Hematopoietic multipotent progenitor cell treated with erythropoietin and hydrocortisone succinate and interleukin-3 and kit ligand, for 4 days (in vitro differentiated cells): Measurements from ENCODE around the gene APAF1.
"Not testable (repeated sequence)": the region's sequence is repeated elsewhere in the genome, so short reads cannot be mapped to it uniquely, and the experiment has no call there.

Experiments
- DNase-seq: peaks from one replicate; pipeline ENCODE4 v3.0.0-alpha.2; 2015

APAF1 gene, protein sequence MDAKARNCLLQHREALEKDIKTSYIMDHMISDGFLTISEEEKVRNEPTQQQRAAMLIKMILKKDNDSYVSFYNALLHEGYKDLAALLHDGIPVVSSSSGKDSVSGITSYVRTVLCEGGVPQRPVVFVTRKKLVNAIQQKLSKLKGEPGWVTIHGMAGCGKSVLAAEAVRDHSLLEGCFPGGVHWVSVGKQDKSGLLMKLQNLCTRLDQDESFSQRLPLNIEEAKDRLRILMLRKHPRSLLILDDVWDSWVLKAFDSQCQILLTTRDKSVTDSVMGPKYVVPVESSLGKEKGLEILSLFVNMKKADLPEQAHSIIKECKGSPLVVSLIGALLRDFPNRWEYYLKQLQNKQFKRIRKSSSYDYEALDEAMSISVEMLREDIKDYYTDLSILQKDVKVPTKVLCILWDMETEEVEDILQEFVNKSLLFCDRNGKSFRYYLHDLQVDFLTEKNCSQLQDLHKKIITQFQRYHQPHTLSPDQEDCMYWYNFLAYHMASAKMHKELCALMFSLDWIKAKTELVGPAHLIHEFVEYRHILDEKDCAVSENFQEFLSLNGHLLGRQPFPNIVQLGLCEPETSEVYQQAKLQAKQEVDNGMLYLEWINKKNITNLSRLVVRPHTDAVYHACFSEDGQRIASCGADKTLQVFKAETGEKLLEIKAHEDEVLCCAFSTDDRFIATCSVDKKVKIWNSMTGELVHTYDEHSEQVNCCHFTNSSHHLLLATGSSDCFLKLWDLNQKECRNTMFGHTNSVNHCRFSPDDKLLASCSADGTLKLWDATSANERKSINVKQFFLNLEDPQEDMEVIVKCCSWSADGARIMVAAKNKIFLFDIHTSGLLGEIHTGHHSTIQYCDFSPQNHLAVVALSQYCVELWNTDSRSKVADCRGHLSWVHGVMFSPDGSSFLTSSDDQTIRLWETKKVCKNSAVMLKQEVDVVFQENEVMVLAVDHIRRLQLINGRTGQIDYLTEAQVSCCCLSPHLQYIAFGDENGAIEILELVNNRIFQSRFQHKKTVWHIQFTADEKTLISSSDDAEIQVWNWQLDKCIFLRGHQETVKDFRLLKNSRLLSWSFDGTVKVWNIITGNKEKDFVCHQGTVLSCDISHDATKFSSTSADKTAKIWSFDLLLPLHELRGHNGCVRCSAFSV (N-terminal part only)

DNA sequence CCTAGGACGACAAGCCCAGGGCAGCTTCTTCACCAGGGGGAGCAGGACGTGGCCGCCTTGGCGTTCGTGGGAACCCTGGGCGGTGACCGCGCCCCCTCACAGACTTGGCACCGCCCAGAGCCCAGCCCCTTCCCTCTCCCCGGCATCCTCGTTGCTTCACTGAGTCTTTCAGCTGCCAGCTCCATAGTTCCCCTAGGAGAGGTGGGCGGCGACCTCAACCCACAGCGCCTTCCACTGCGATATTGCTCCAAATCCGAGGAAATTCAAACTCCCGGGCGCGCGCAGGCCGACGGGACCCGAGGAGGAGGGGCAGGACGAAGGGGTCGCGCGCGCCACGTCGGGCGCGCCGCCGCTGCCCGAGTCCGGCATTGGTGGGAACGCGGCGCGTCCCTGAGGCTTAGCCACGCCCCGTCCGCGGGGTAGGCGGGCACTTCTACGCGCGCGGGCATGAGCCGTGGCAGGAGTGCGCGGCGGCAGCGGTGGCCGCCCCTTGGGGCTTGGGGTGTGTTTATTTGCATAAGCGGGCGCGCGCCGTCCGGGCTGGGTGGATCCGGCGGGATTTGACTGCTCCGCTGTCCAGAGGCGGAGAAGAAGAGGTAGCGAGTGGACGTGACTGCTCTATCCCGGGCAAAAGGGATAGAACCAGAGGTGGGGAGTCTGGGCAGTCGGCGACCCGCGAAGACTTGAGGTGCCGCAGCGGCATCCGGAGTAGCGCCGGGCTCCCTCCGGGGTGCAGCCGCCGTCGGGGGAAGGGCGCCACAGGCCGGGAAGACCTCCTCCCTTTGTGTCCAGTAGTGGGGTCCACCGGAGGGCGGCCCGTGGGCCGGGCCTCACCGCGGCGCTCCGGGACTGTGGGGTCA is at the start of gene APAF1, which contains the start of gene IKBIP:
APAF1 (plus strand) TSS at position 579 of the 860 bp plus-strand sequence. CDS start 3,070 bp downstream, outside the sequence.
IKBIP (minus strand) TSS at position 77 of the 860 bp plus-strand sequence. CDS start 87 bp downstream, outside the sequence.
- peak; percentile 98 for DNase-seq

DNA sequence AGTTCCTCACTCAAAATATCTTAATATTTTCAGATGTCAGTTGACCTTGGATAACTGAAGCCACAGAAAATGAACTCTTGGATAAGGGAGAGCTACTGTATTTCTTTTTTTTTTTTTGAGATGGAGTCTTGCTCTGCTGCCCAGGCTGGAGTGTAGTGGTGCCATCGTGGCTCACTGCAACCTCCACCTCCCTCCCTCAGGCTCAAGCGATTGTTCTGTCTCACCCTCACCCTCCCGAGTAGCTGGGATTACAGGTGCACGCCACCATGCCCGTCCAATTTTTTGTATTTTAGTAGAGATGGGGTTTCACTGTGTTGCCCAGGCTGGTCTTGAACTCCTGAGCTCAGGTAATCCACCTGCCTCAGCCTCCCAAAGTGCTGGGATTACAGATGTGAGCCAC is 47.8 kb upstream of the APAF1 start:
- not testable (repeated sequence) for DNase-seq

DNA sequence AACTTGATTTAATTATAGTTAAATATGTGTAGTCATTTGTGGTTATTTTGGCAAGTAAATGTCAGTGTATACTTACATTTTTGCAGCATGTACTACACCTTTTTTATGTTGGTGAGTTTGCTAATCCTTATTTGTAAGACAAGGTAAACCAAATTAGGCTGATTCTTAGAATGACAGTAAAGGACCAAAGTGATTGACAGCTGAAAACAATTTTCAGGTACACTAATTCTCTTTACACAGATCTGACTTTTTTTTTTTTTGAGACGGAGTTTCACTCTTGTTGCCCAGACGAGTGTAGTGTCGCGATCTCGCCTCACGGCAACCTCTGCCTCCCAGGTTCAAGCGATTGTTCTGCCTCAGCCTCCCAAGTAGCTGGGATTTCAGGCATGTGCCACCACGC is 43.2 kb upstream of the APAF1 start:
- DNase-seq: no peak

DNA sequence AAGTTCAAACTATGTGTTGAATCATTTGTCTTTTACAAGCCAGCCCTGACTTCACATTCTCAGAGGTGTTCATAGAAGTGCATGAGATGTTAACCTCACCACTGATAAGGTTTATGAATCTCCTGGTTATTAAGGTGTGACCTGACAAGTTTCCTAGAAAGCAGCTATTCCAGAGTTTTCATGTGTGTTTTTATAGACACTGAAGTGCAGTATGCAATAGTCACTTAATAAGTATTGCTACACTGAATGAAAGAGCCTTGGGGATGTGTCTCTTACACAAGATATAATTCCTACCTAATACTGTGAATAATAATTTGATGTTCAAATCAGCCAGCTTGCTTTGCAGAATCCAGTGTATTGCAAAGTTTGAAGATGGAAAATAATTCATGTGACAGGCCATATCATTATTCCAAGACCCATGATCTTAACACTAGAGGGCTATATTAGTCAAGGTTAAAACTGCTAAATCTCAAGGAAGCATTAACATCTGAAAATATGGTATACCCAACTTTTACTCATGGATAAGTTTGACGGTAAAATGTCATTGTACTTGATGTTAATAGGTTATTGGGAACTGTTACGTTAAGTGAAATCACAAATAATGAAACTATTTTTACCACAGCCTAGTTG is 38.6 kb upstream of the APAF1 start:
- peak; percentile 56 for DNase-seq

DNA sequence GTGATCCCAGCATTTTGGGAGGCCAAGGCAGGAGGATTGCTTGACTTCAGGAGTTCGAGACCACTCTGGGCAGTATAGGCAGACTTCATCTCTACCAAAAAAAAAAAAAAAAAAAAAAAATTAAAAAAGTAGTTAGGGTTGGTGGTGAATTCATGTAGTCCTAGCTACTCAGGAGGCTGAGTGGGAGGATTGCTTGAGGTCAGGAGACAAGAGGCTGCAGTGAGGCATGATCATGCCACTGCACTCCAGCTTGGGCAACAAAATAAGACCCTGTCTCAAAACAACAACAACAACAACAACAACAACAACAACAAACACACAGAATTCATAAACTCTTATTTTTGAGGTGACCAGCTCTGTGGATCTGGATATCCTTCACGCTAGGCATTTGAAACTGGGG is 34.5 kb upstream of the APAF1 start:
- DNase-seq: no peak

DNA sequence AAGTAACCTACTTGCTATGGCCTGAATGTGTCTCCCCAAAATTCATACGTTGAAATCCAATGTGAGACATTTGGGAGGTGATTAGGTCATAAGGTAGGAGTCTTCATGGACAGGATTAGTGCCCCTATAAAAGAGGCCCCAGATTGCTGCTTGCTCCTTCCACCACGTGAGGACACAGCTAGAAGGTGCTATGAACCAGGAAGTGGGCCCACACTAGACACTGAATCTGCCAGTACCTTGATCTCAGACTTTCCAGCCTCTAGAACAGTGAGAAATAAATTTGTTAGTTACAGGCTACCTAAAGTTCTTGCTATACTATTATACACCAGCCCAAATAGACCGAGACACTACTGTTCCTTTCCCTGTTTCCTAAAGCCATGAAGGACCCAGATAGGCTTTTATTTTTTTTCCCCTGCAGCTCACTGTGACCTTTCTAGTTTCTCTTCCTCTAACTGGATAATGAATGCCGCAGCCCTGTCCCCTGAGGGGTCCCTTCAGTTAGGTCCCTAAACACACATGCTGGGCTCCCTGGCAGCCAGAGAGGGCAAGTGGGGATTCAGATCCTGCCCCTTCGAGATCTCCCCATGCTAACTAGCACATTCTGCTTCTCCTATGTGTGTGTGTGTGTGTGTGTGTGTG is 32.3 kb upstream of the APAF1 start:
- peak; percentile 40 for DNase-seq

DNA sequence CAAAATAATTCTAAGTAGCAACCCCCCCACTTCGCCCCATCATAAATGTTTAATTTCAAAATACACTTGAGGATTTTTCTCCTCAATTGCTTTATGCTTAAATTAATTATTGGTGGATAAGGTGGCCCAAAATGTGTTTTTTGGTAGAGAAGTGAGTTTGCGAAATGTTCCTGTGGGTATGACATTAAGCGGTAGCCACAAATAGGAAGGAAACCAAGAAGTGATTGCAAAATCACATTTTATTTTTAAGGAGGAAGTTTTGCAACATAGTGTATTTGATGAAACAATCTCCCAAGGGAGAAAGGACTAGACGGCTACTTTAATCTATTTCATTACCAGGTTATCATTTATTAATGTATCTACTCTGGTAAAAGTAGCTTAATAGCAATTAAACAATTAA is 26.1 kb upstream of the APAF1 start:
- peak; percentile 83 for DNase-seq

DNA sequence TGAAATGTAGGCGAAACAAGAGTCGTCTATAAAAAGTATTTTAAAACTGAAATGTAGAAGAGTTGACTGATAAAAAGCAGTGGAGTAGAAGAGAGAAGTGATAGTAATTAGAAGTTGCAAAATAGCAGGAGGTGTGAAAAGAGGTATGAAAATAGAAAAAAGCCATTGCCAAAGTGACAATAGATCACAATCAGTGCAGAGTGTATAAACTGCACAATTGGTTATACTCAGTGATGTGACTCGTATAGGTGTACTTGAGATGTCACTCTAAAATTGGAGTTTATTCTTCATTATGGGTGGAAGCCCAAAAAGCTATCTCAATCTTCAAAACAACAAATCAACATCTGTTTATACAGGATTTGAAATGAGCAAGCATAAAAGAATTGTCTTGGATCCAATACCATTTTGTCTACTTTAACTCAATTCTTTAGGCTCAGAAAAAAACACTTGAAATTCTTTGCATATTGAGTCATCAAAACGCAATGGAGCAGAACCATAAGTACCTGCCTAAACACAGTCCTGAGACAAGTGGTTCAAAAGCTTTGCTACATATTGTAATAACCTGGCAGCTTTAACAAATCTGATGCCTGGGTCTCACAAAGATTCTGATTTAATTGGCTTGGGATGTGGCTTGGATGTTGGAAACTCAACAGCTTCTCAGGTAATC is 9.3 kb upstream of the APAF1 start:
- no peak for DNase-seq

DNA sequence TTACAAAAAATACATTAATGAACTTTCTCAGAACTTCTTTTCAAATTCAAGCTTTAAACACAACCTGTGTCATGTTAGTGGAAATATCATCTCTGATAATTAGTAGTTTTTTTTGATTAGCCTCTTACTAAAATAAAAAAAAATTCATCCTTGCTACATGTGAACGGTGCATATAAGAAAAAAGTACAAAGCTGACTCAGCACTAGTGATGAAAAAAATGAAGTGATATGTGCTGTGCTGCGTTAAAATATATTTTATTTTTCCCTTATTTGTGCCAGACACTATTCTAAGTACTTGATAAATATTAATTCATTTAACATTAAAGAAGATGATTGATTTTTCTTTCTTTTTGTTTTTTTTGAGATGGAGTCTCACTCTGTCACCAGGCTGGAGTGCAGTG is 8.0 kb upstream of the APAF1 start:
- DNase-seq: no peak

DNA sequence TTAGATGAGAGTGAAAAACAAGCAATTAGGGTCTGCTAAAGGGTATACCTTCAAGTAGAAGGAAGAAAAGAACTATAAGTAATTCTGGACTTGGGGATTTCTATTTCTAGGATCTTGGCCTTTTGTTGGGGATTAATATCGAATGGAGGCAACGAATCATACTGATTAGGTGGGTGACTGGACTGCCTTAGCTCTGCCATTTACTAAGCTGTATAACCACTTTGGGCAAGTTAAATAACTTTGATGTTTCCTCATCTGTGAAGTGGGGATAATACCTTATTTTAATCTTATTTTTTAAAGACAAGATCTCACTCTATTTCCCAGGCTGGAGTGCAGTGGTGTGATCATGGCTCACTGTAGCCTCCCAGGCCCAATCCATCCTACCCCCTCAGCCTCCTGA is 7.1 kb upstream of the APAF1 start:
- DNase-seq: no peak

DNA sequence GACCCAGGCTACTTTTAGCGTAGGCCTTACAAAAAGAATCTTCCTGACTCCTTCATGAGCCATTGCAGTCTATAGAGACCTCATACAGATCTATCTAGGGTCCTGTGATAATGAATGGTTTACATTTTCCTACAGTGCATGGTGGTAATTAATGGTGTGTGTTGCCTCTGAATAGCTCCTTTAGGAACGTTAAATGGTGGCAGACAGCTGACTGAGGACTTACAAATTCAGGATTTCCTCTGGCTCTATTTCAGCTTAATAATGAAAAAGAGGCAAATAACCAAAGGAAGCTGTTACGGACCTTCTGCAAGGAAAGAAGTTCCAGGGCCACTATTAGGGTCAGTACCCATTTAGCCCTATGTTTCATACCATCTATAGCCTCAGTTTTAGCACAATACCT is 5.6 kb upstream of the APAF1 start:
- DNase-seq: no peak

DNA sequence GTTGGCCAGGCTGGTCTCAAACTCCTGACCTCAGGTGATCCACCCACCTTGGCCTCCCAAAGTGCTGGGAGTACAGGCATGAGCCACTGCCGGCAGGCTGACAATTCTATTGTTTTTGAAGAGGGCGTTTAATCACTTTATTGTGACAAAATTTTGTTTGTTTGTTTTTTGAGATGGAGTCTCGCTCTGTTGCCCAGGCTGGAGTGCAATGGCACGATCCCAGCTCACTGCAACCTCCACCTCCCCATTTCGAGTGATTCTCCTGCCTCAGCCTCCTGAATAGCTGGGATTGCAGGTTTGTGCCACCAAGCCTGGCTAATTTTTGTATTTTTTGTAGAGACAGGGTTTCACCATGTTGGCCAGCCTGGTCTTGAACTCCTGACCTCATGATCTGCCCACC is 2.3 kb upstream of the APAF1 start:
- DNase-seq: not testable (repeated sequence)

DNA sequence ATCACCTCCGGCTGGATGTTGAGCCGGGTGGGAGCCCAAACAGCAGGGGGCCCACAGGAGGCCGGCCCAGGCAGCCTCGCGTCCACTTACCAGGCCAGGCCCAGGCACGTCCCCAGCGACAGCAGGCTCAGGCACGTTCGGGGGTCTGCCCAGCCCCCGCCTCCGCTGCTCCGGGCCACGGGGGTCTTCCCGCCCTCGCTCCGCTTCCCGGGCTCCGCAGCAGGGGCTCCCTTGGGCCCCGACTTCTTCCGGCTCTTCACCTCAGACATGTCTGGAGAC is 718 bp upstream of the APAF1 start:
- DNase-seq: no peak

DNA sequence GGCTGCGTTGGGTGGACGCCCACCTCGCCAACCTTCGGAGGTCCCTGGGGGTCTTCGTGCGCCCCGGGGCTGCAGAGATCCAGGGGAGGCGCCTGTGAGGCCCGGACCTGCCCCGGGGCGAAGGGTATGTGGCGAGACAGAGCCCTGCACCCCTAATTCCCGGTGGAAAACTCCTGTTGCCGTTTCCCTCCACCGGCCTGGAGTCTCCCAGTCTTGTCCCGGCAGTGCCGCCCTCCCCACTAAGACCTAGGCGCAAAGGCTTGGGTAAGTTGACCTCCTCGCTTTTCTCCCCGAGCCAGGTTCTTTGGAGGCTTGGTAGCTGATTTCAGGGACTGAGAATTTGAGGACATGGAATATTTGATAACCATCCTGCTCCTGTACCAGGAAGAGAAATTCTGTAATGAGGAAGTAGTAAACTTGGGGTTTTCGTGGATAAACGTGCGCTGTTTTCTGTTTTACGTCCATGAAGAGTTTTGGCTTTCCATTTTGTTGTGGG is 530 bp downstream of the APAF1 start:
- peak; percentile 52 for DNase-seq

DNA sequence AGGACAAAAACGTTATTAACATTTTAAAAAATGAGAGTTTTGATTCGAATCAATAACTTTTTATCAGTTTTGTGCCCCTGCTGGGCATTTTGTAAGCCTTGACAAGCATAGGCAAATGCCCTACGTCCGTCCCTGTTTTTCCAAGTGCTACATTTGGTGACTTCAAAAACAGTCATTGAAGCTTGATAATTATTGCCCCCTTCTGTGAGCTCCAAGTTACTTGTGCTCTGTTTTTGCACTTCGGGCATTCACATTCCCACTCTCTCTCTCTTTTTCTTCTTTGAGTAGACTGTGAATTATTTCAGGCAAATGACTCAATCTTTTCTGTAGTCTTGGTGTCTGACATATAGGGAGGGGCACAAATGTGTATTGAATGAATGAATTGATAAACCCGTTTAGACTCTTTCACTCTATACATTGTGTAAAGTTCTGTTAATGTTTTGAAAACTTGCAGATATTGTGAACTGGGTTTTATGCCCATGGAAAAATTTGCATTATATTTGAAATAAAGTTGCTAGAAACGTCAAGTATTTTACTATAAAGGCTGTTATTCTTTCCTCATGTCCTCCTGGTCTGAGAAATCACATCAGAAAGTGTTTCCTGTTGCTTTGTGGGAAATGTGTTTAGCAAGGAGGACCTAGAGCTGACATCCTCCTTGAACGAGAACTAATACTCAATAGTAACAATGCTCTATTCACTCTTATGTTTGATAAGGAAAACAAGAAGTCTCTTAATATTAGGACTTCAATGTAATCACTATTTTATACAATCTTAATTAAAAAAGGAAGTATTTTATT is 1.4 kb downstream of the APAF1 start:
- DNase-seq: peak; percentile 61

DNA sequence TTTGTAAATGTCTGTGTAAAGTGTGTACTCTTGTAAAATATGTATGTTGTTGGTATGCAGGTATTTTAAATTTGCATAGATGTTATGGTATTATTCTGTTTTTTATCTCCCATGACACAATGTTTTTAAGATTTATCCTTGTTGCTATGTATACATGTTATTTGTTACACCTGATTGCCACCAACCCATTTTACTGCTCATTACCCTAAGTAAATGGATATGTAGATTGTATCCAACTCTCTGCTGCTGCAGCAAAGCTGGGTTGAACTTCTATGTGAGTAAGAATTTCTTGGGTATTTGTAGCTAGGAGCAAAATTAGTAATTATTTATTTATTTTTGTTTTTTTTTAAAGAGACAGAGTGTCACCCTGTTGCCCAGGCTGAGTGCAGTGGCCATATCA is 6.2 kb downstream of the APAF1 start:
- no peak for DNase-seq

DNA sequence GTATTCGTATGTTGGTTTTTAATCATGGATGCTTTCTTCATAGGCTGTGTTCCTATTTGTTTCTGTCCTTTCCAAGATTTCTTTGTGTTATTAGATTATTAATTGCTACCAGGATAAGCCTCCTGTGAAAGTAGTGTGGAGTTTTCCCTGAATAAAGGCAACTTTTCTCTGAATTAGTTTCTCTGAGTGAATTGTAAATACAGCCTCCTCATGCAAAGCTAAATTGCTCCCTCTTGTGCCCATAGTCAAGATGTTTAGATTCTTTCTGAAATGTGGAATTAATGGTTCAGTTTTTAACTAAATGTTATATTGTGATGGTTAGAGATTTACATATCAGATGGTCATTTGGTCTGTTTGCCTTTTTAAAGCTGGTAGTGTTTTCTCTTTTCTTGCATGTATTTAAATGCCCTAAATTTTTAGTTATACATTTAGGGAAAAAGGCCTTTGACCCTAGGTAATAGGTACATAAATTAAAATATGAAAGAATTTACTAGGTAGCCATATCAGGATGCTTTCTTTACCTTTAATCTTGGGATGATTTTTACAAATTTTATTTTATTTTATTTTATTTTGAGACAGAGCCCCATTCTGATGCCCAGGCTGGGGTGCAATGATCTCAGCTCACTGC is 8.9 kb downstream of the APAF1 start:
- DNase-seq: peak; percentile 88

DNA sequence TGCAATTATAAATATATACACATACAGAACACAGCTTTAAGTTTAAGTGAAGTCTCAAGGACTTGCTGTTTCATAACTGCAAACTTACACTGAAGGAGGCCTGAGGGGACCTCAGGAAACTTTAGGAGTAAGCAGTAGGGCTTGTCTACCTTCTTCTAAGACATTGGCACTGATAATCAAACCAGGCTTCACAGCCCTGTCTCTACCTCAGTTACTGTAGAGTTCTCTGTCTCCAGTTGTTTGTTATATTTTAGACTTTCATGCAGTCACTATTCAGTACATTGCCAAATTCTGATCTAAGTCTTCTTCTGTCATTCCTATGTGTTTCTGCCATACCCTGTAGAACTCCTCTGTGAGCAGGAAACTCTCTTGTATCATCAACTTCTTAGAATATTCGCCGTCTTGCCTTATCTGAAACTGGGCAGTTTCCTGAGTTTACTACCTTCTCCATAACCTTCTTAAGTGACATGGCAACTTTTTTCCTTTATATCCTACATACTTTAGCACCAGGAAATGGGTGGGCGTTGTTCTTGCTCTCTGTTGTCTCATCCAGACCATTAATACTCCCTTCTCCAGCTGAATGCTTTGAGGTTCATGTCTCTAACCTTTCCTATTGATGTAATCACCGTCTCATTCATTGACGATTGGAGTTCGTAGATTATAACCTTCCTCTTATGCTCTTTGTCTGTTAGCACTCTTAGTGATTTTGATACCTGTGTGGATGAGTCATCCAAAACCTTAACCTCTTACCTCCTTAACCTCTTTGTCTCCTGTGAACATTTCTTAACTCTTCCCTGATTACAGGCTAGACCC is 11.4 kb downstream of the APAF1 start:
- peak; percentile 56 for DNase-seq
